ENCODE measurements around the gene ARL11.
"Not testable (repeated sequence)": the region's sequence is repeated elsewhere in the genome, so short reads cannot be mapped to it uniquely, and the experiment has no call there.

The ARL11 gene

DNA sequence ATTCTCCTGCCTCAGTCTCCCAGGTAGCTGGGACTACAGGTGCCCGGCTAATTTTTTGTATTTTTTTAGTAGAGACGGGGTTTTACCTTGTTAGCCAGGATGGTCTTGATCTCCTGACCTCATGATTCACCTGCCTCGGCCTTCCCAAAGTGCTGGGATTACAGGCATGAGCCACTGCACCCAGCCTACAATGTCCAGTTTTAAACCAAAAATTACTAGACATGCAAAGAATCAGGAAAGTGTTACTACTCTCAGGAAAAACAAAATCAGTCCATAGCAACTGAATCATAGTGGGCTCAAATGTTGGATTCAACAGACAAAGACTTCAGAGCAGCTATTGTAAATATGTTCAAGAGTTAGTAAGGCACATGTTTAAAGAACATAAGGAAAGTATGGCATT, 16.3 kb upstream of the ARL11 start:
- not testable (repeated sequence) for DNase-seq (ENCODE audit: low read depth in 2 of 2)

DNA sequence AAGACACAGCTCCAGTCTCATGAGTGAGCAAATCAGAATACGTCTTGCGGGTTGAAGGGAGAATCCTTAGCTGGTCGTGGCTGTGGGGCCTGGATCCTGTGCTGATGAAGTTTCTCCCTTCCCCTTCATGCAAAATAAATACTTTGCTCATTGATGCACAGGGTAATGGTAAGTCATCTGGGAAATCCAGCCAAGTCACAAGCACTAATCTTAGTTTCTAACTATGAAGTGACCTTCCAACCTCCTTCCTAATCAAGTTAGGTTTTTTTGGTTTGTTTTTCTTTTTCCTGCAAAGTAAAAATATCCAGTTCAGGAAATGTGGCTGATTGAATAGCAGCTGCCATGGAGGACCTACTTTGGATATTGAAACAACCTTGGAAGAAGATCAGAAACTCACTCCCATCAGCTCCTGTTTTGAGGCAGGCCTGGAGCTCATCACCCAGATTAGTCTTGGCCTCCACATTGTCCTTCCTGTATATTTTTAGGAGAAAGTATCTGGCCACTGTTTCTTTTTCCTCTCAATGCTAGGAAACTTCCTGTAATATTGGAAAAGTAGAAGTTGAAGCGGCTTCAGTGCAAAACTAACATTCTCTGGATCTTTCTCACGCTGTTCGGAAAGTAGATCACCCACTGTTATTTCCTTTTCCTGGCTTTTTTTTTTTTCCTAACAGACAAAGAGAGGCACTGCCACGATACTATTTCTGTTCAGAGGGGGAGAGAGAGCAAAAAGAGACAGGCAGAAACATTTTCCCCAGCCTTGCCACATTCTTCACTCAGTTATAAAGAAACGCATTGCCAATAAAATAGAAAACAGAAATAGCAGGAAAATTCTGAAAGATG, 12.3 kb upstream of the ARL11 start:
- DNase-seq (ENCODE audit: low read depth in 2 of 2): no peak

DNA sequence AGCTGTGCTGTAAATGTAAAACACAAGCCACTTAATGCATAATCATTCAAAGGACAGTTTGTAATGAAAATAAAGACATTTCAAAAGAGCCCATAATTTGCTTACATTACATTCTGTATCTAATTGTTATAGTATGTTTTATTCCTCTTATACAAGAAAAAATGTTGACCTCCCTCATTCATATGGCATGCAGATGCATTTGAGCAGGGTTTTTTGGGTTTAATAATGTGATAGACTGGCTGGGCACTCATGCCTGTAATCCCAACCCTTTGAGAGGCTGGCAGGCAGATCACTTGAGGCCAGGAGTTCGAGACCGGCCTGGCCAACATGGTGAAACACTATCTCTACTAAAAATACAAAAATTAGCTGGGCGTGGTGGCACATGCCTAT, 11.6 kb upstream of the ARL11 start:
- DNase-seq (ENCODE audit: low read depth in 2 of 2): no peak

DNA sequence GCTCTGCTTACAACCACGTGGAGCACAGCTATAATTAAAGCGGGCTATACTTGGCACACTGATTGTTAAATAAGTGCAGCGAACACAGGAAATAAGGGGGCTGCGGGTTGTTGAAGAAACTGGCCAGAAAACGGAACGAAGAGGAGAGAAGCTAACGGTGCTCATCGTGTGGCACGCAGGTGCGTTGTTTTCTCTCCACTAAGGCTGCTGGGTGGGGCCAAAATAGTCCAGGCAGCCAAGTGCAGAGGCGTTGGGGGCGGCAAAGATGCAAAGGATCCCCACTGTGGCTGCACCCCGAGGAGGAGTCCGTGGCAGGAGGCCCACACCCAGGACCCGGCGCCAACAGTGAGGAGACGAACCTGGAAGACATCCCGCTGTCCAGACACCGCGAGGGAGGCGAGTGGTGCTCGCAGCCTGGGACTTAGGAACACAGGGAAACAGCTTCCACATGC, 8.1 kb upstream of the ARL11 start:
- no peak for DNase-seq (ENCODE audit: low read depth in 2 of 2)

DNA sequence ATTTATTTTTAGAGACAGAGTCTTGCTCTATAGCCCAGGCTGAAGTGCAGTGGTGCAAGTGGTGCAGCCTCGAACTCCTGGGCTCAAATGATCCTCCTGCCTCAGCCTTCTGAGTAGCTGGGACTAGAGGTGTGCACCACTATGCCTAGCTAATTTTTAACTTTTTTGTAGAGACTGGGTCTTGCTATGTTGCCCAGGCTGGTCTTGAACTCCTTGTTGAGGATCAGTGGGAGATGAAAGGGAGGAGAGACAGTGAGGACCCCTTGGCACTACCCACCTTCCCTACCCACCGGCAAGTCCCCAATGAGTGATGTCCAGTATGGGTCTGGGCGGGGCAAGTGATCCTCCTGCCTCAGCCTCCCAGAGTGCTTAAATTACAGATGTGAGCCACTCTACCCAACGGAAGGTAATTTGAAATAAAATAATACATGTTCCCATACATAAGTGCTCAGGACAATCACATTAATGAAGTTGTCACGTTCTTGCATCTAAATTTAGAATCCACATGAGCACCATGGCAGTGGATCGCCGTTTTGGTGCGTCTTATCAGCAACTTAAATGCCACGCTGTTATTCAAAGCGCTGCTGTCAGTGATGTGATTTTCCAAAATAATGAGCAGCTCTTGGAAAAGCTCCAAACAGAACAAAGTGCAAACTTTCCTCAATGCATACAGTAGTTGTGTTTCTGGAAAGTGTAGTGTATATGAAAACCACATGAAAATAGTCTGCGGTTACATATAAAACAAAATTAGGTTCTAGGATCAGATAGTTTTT, 5.9 kb upstream of the ARL11 start:
- no peak for DNase-seq (ENCODE audit: low read depth in 2 of 2)

DNA sequence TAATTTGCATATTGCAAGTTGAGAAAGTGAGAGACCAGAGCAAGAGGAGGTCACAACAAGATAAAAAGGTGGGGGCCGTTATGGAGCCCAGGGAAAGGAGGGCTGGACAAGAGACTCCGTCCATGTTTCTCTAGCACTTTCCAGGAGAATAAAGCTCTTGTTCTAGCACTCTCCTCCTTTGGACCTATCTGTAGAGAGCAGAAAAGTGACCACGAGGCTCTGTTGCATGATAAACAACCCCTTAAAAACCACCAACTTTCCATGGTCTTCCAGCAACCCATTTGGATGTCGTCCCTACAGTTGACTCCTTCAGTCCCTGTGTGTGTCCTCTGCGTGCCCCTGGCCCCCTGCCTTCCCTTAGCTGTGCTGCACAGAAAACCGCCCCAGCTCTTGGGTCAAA, 4.1 kb upstream of the ARL11 start:
- DNase-seq (ENCODE audit: low read depth in 2 of 2): no peak

DNA sequence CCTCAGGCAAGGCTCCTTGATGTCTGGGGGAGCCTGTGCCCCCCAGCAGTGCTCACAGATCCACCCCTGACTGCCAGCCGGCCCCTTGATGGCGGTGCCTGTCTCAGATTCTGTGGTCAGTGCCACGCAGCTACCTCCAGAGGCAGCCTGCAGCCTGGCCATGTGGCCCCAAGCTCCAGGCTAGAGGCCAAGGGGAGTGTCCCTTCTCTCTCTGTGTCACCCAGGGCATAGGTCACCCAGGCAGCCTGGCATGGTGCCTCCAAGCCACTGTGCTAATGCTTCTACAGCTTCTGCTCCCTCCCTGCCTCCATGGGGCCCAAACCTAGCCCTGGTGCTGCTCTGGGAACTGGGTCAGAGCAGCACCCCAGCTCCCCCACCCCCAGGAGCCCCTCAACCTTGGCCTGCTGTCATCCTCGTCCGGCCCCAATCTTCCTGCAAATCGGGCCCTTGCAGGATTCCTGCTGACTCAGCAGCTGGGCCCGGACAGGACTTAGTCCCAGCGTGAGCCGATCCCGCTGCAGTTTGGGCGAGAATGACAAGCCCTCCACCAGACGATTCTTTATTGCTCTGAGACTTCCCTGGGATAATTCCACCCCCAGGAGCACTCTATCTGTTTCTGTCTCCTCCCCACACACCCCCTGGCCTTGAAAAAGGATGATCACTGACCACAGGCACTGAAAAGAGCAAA, 2.8 kb upstream of the ARL11 start:
- DNase-seq (ENCODE audit: low read depth in 2 of 2): no peak

DNA sequence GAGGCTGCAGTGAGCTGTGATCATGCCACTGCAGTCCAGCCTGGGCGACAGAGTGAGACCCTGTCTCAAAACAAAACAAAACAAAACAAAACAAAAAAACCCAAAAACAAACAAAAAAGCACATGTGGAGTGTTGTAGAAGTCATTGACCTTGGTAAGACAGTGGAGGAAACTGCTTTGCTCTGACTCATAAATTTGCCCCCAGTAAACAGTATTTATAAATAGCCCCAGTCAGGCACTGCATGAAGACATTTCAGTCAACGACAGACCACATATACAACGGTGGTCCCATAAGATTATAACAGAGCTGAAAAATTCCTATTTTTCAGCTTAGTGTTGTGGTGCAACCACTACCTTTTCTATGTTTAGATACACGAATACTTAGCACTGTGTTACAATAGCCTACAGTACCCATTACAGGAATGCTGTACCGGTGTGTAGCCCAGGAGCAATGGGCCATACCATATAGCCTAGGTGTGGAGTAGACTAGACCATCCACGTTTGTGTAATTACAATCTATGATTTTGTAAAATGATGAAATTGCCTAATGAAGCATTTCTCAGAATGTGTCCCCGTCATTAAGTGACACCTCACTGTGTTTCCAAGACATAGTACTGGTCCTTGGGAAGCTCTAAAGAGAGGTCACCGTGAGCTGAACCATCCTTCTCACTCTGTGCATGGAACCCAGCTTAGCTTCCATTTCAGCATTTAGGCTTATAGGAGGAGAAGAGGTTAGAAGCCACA, 1.1 kb downstream of the ARL11 start:
- DNase-seq (ENCODE audit: low read depth in 2 of 2): no peak

DNA sequence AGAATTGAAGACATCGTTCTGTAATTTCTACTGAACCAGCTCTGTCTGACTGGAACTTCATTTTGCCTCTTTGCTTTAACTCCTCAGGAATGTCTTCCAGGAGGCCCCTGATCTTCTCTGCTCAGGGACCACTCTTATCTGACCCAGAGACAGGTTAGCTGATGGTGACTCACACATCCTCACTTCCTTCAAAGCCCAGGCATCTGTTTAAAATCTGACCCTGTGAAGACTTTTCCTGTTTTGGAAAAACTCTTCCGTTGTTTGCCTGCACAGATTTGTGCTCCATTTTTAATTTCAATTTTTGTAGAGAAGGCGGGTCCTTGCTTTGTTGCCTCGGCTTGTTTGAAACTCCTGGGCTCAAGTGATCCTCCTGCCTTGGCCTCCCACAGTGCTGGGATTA, 1.6 kb downstream of the ARL11 start:
- no peak for DNase-seq (ENCODE audit: low read depth in 2 of 2)

DNA sequence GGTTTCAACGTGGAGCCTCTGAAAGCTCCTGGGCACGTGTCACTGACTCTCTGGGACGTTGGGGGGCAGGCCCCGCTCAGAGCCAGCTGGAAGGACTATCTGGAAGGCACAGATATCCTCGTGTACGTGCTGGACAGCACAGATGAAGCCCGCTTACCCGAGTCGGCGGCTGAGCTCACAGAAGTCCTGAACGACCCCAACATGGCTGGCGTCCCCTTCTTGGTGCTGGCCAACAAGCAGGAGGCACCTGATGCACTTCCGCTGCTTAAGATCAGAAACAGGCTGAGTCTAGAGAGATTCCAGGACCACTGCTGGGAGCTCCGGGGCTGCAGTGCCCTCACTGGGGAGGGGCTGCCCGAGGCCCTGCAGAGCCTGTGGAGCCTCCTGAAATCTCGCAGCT, 2.3 kb downstream of the ARL11 start:
- DNase-seq (ENCODE audit: low read depth in 2 of 2): no peak

DNA sequence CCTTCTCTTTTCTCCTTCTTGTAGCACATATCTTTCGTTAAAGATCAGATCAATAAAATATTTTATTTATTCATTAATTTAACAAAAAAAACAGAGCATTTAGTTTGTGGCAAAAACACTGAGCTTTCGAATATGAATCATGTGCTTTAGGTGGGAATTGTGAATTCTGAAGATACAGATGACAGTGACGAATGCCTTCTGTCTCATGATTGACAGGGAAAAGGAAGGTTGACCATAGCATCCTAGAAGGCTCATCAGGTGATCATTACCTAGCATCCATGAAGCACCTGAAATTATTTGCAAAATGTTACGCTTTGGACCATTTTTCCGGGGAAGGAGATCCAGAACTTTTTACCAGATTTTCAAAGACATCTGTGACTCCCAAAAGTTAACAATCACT, 3.8 kb downstream of the ARL11 start:
- DNase-seq (ENCODE audit: low read depth in 2 of 2): no peak

DNA sequence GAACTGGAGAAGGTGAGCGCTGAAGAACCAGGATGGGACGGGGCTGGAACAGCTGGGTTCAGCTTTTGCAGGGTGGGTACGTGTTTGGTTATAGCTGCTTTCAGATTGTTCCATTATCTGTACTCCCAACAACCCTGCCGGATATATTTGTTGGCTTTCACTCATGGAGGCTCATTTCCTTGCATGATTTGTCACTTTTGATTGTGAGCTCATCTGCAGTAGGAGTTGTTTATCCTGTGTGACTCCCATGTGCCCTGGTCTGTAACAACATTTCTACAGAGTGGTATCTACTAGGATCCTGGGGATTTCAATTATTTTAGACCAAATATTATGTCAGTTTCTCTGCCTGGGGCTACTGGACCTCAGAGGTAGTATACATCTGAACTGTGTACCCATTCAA, 5.4 kb downstream of the ARL11 start:
- DNase-seq (ENCODE audit: low read depth in 2 of 2): no peak

DNA sequence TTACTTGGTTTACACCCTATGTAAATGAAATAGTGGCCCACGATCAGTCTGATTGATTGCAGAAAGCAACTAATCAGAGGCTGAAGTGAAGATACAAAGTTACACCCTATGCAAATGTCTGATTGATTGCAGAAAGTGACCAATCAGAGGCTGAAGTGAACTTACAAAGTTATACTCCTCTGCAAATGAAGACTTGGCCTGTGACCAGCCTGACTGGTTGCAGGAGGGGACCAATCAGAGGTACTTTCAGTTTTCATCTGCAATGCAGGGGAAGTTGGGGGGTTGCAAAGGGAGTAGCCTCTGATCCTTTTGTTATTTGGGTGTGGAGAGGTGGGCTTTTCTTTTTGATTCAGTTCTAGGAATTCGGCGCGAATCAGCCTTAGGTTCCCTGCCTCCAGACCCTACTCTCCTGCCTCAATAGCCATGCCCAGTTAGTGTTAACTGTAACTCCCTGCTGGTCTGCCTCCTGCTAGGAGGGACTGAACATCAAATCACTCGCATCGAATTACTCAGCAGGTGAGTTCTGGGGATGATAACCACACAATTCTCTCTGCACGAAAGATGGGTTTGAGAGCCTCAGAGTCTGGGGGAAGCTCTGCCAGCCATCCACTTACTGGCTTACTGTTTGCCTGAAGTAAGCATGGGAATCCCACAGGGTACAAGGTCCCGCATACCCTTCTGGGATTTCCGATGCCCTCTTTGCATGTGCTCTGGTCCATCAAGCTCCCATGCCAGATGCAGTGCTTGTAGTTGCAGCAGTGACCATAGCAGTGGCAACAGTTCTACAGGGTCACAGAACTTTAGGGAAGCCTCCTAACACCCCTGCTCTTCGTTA, 7.5 kb downstream of the ARL11 start:
- no peak for DNase-seq (ENCODE audit: low read depth in 2 of 2)

DNA sequence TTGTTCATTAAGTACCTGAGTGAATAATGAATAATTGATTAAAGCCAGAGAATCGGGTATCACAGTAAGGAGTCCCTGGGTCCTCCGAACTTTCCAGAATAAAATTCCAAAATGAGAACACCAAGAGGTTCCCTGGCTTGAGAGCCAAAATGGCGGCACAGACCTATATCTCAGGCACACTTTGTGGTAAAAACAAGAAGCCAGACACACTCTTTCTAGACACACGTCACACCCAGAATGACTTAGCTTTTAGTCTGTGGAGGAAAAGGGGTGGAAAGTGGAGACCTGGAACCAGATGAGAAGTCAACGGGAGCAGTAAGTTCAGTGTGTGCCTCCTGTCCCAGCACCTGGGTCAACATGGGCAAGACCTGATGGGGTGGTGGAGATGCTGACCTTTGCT, 8.4 kb downstream of the ARL11 start:
- DNase-seq (ENCODE audit: low read depth in 2 of 2): no peak

DNA sequence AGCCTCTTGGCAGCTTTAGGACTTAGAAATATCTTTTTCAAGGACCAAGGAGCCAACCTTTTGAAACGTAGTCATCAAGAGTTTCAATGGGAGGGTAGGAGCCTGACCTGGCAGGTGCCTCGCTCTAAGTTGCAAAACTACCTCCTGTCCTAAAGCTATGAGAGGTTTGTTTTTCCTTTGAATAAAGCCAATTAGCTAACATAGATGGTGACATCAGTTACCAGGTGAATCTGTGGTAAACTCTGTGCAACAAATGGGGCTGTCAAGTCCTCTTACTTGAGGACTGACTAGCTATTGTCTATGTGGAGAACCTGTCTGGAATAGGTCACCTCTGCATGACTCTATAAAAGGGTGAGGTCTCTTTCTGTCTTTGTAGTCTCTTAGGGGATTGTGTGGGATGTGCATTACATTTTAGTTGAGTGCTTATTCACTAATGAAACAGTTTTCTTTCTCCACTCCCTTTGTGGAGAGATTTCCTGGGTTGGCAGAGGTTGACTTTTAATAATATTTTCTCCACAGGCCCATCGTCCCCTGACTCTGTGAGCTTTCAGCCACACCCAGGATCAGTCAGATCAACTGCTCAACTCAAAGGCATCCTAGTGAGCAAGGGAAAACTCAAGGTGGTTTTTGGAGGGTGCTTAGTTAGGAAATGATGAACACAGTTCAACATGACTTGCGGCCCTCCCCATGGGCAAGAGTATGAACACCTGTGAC, 9.9 kb downstream of the ARL11 start:
- DNase-seq (ENCODE audit: low read depth in 2 of 2): no peak

DNA sequence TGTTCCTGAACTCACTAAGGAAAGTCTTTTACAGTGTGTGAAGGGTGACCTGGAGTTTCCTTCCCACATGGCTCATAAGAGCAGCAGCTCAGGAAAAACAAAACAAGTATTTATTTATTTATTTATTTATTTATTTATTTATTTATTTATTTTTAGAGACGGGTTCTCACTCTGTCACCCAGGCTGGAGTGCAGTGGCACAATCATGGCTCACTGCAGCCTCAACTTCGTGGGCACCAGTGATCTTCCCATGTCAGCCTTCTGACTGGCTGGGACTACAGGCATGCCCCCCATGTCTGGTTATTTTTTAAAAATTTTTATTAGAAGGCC, 10.4 kb downstream of the ARL11 start:
- DNase-seq (ENCODE audit: low read depth in 2 of 2): no peak

DNA sequence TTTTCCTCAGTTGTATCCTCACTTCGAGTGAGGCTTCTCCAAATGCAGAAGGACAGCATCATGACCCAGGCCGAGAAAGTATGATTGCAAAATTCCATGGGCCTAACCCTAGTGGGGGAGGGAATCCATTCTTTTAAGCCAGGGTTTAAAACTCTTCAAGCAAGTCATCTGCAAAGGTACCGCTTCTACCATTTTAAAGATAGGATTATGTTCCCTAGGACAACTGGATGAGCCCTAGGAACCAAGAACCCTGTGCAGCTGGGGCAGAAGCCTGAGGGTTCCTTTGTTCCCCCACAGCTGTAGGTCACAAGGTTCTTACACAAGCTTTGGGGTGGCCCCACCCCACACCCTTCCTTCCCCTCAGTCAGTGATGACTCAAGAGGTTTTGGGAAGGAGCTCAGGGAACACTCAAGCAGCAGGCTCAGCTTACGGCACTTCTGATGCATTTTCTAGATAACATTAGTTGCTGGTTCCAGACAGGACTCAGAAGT, 13.5 kb downstream of the ARL11 start:
- no peak for DNase-seq (ENCODE audit: low read depth in 2 of 2)

DNA sequence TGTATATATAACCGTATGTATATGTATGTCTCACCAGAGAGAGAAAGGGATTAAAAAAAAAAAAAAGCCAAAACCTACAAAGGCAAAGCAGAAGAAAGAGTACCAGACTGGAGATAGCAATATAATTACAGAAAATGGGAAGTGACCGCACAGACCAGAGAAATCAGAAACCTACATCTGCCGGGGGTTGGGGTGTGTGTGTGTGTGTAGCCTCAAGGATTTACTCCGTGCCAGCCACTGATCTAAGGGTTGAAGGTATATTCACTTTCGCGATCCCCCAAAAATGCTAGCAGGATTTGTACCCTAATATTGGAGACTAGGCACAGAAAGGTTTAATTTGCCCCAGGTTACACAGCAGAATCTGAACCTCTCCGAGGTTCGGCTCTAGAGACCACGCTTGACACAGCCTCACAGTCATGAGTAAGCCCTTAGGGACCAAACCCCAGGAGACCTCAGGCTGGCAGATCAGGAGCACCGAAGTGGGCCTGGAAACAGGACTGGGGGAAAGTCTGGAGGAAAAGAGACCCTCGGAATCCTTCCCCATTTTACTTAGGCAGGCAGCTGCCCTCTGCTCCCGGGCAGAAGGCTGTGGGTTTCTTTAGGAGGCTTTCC, 14.8 kb downstream of the ARL11 start:
- DNase-seq (ENCODE audit: low read depth in 2 of 2): no peak

DNA sequence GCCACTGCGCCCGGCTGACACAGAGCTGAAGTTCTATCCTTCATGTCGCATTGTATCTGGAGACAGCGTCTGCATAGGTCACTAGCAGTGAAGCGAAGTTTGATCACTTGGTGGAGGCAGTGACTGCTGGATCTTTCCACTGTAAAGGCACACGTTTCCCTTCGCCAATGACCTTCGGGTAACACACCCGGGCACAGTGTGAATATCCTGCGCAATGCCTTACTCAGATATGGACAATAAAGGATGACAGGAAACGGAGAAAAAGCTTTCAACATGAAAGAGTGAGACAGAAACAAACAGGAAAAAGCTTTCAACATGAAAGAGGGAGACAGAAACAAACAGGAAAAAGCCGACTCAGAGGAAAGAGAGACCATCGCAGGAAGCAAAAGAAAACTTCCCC, 17.1 kb downstream of the ARL11 start:
- no peak for DNase-seq (ENCODE audit: low read depth in 2 of 2)

DNA sequence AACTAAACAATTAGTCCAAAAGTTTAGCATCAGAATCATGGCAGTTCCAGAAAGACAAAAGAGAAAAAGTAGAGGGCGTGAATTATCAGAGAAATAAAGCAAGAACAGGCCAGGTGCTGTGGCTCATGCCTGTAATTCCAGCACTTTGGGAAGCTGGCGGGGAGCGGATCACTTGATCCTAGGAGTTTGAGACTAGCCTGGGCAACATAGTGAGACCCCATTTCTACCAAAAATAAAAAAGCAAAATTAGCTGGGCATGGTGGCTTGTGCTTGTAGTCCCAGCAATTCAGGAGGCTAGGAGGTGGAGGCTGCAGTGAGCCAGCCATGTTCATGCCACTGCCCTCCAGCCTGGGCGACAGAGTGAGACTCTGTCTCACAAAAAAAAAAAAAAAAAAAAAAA, 18.4 kb downstream of the ARL11 start:
- no peak for DNase-seq (ENCODE audit: low read depth in 2 of 2)

All from stimulated activated CD4-positive, alpha-beta T cell treated with anti-CD3 and anti-CD28 coated beads, Interleukin-1b, Interleukin-23, amount 100 ng/mL, for 1 hour (primary cell).